K562 (cell line): ENCODE measurements around the gene WFDC8. TPM values are rescaled to one million over a fixed set of nuclear protein-coding genes. Genes with fewer than 3 reads are reported as not detected.

Experiments
- ATAC-seq: fragments of 200-7000 bp; cut with Tn5 transposase; 3 replicates; pipeline ENCODE4 v1.9.1; 2020; ENCODE audit warnings: moderate library complexity
- BruUV-seq: library from RNA; stranded (reverse); fragments of 400-500 nt; replicated peaks from 2 replicates; lab custom pipeline; 2021; lab: Mats Ljungman, UMichigan
- CTCF ChIA-PET: fragments of 300-600 bp; formaldehyde crosslinking; extraction: SDS; loops from one replicate; lab custom pipeline; 2021; ENCODE audit warnings: low intra/inter-chr PET ratio; lab: Yijun Ruan, JAX
- POLR2A ChIA-PET: fragments of 300-600, 350-650 bp; sonication (Branson Sonifier 250); formaldehyde crosslinking; extraction: SDS; loops from one replicate; lab custom pipeline; 2021; ENCODE audit warnings: antibody characterized with exemption, inconsistent platforms; lab: Yijun Ruan, JAX
- DNase-seq, 4 experiments: peaks; one replicate each; pipeline versions ENCODE4 v3.0.0 to v3.0.0-alpha.2; 2011 to 2018; ENCODE audit warnings: low spot score in 3 of 4, mixed read lengths in 3 of 4; ENCODE audit errors: extremely low read depth in 1 of 4
- FAIRE-seq: peaks from 2 replicates; lab custom pipeline; 2011; peaks lifted over from hg19 to GRCh38; lab: Jason Lieb, UNC
- H2AFZ ChIP-seq: 2 replicates; pipeline ENCODE4 v1.6.0; 2011; ENCODE audit warnings: low read depth, low read length, control low read depth, inconsistent platforms
- H3K27ac ChIP-seq: fragments of 200-600 bp; 3 replicates; pipeline ENCODE4 v1.8.0; 2011; ENCODE audit warnings: low read depth, mild to moderate bottlenecking, control low read depth, inconsistent platforms, low read length, moderate library complexity, mixed read lengths; ENCODE audit errors: extremely low read depth
- H3K27me3 ChIP-seq, 2 experiments: fragments of 300-600 bp in 1 of 2; 2 replicates in 1 of 2; 3 replicates in 1 of 2; pipeline versions ENCODE4 v1.6.0 to v1.8.0; 2011; ENCODE audit warnings: inconsistent platforms in 2 of 2, low read length in 2 of 2, mild to moderate bottlenecking in 1 of 2, mixed read lengths in 1 of 2, moderate library complexity in 1 of 2; ENCODE audit not compliant: control insufficient read depth in 2 of 2, insufficient read depth in 2 of 2
- H3K36me3 ChIP-seq: fragments of 300-600 bp; 3 replicates; pipeline ENCODE4 v1.8.0; 2011; ENCODE audit warnings: mild to moderate bottlenecking, low read length, inconsistent platforms; ENCODE audit not compliant: control insufficient read depth, insufficient read depth
- H3K4me1 ChIP-seq, 2 experiments: fragments of 200-600 bp in 1 of 2; replicated peaks in 1 of 2; 2 replicates in 1 of 2; 3 replicates in 1 of 2; pipeline versions ENCODE4 v1.5.1 to v1.8.0; 2011; ENCODE audit warnings: inconsistent platforms in 2 of 2, low read length in 2 of 2, mild to moderate bottlenecking in 1 of 2, mixed read lengths in 1 of 2, moderate library complexity in 1 of 2; ENCODE audit not compliant: control insufficient read depth in 2 of 2, insufficient read depth in 2 of 2
- H3K4me2 ChIP-seq: 2 replicates; pipeline ENCODE4 v1.6.1; 2011; ENCODE audit warnings: low read length, control low read depth, inconsistent platforms, mixed read lengths; ENCODE audit not compliant: insufficient read depth
- H3K4me3 ChIP-seq: fragments of 200-600 bp; sonication (generic), shearing (Covaris generic); 2 replicates; pipeline ENCODE4 v1.5.1; 2016; ENCODE audit warnings: control low read depth, inconsistent platforms
- H3K79me2 ChIP-seq: fragments of 200-600 bp; 3 replicates; pipeline ENCODE4 v1.8.0; 2011; ENCODE audit warnings: low read length, inconsistent platforms; ENCODE audit not compliant: control insufficient read depth, insufficient read depth
- H3K9ac ChIP-seq, 2 experiments: 2 replicates each; pipeline versions ENCODE4 v1.6.0 to v1.6.1; 2011; ENCODE audit warnings: low read depth in 2 of 2, low read length in 2 of 2, control low read depth in 1 of 2, inconsistent platforms in 1 of 2, mild to moderate bottlenecking in 1 of 2, mixed read lengths in 1 of 2; ENCODE audit not compliant: insufficient read depth in 1 of 2
- H3K9me1 ChIP-seq: one replicate; pipeline ENCODE4 v1.6.0; 2011; ENCODE audit warnings: inconsistent platforms, mild to moderate bottlenecking, low read length, moderate library complexity; ENCODE audit not compliant: control insufficient read depth, insufficient read depth
- H3K9me3 ChIP-seq: replicated peaks from 2 replicates; pipeline ENCODE4 v1.5.1; 2011; ENCODE audit warnings: low read depth, low read length, inconsistent platforms; ENCODE audit not compliant: control insufficient read depth, insufficient read depth
- H4K20me1 ChIP-seq: replicated peaks from 2 replicates; pipeline ENCODE4 v1.6.1; 2011; ENCODE audit warnings: low read length, inconsistent platforms, mixed read lengths; ENCODE audit not compliant: control insufficient read depth, insufficient read depth
- BHLHE40 ChIP-seq: IDR thresholded peaks from 2 replicates; pipeline ENCODE4 v1.6.1; 2011; ENCODE audit warnings: low read length, improper control_type of control experiment
- CAMTA2 ChIP-seq: fragments of 250-450 bp; sonication (Bioruptor Pico); conservative IDR thresholded peaks from 2 replicates; pipeline ENCODE4 v1.5.1; 2022
- CC2D1A ChIP-seq: fragments of 450-650 bp; IDR thresholded peaks from 2 replicates; pipeline ENCODE4 v1.6.1; 2017; ENCODE audit warnings: mild to moderate bottlenecking
- CEBPB ChIP-seq: fragments of 450-650 bp; IDR thresholded peaks from 2 replicates; pipeline ENCODE4 v1.6.1; 2016; ENCODE audit warnings: missing genetic modification characterization, missing compliant biosample characterization
- E2F1 ChIP-seq: sonication (generic); formaldehyde crosslinking; IDR thresholded peaks from 2 replicates; pipeline ENCODE4 v1.8.1; 2023; ENCODE audit warnings: mild to moderate bottlenecking, missing genetic modification reagents, moderate library complexity
- ELF2 ChIP-seq: fragments of 250-450 bp; sonication (Bioruptor Pico); IDR thresholded peaks from 2 replicates; pipeline ENCODE4 v1.5.0; 2021; ENCODE audit warnings: mild to moderate bottlenecking
- GABPA ChIP-seq: fragments of 200-800 bp; sonication (Bioruptor generic); conservative IDR thresholded peaks from 2 replicates; pipeline ENCODE4 v1.6.1; 2016; ENCODE audit warnings: low read depth, missing genetic modification characterization, missing compliant biosample characterization
- HDAC1 ChIP-seq, 2 experiments: fragments of 450-650 bp; IDR thresholded peaks; 2 replicates each; pipeline ENCODE4 v1.6.1; 2016 to 2017; ENCODE audit warnings: inconsistent platforms in 1 of 2, mild to moderate bottlenecking in 1 of 2, moderate library complexity in 1 of 2
- NFRKB ChIP-seq: fragments of 450-650 bp; IDR thresholded peaks from 2 replicates; pipeline ENCODE4 v1.6.1; 2016; ENCODE audit warnings: low read depth
- SMAD1 ChIP-seq: fragments of 150-350 bp; IDR thresholded peaks from 2 replicates; pipeline ENCODE4 v1.6.1; 2014; ENCODE audit warnings: low read length, low read depth; ENCODE audit not compliant: partially characterized antibody
- SMARCA4 ChIP-seq: fragments of 450-650 bp; IDR thresholded peaks from 2 replicates; pipeline ENCODE4 v1.6.1; 2016
- ZBTB11 ChIP-seq, 3 experiments: fragments of 200-800 bp in 1 of 3; fragments of 250-450 bp in 1 of 3; fragments of 450-650 bp in 1 of 3; sonication (Bioruptor Pico) in 1 of 3; sonication (Bioruptor generic) in 1 of 3; formaldehyde crosslinking in 1 of 3; IDR thresholded peaks; 2 replicates each; pipeline versions ENCODE4 v1.6.1 to v1.8.0; 2016 to 2022; ENCODE audit warnings: mild to moderate bottlenecking in 2 of 3, missing genetic modification characterization in 2 of 3, missing compliant biosample characterization in 1 of 3, moderate library complexity in 1 of 3
- ZNF609 ChIP-seq: sonication (generic); formaldehyde crosslinking; IDR thresholded peaks from 2 replicates; pipeline ENCODE4 v1.8.1; 2023; ENCODE audit warnings: missing genetic modification reagents, mild to moderate bottlenecking, borderline replicate concordance
- WGBS: fragments of 100-300 bp; shearing (Covaris generic); methylation state at CpG from one replicate; pipeline ENCODE4 v1.1.6; 2016; ENCODE audit warnings: low coverage, mixed read lengths; ENCODE audit not compliant: insufficient coverage; ENCODE audit errors: missing lambda C conversion rate; 5-methylcytosine and 5-hydroxymethylcytosine counted together
- in situ Hi-C: fragments of 300-500 bp; cut with MboI; formaldehyde crosslinking; loops from 4 replicates; pipeline ENCODE4 v1.15.0; 2018; ENCODE audit warnings: inconsistent platforms, mixed read lengths
- intact Hi-C: fragments of 100-400 bp; cut with micrococcal nuclease; formaldehyde crosslinking; loops from 2 replicates; pipeline ENCODE4 v1.14.2; 2022
- polyA plus RNA-seq, 8 experiments: library from polyadenylated mRNA; depleted of rRNA in 4 of 8; stranded (reverse) in 5 of 8; unstranded in 3 of 8; fragments of >200 nt; fragmentation: Nextera tagmentation in 2 of 8; fragmentation: Illumina TruSeq in 1 of 8; extraction: Ambion mirVana in 2 of 8; extraction: Trizol in 1 of 8; gene quantifications; 2 replicates each; pipeline versions ENCODE4 v1.2.1 to v1.2.3, GENCODE V29; 2011 to 2014; ENCODE audit warnings: inconsistent platforms in 1 of 8, missing spikeins in 1 of 8
- total RNA-seq, 7 experiments: library from RNA; depleted of rRNA in 6 of 7; stranded (reverse); fragments of >200 nt in 6 of 7; fragmentation: Illumina TruSeq in 2 of 7; extraction: Trizol in 2 of 7; gene quantifications; 2 replicates each; pipeline versions ENCODE4 v1.2.1 to v1.2.3, GENCODE V29; 2011 to 2021; ENCODE audit warnings: low replicate concordance in 1 of 7

The WFDC8 gene
- total and polyA plus RNA-seq, 9 of the 15 experiments (the other 6 are each of a cell fraction or from before 2014, with no cell fraction given) = not detected

GRCh38 chr20:45611054-45611453 is 32.0 kb upstream of the WFDC8 start (continued):
- TF ChIP-seq NFRKB (no peak), CEBPB (tag) (0 out of 2 replicates have a peak, but pooled peaks have one; percentile 16), GABPA (peak; percentile 75)

GRCh38 chr20:45607810-45608209 is 28.7 kb upstream of the WFDC8 start:
- H3K79me2 ChIP-seq = no peaks in the 10 kb centered on the region
- 4% methylated on average over 1 of the region's 1 CpG for WGBS
- POLR2A ChIA-PET = no interaction called here
- H3K36me3 ChIP-seq = no peaks in the 10 kb centered on the region
- H4K20me1 ChIP-seq = no peaks in the 10 kb centered on the region
- H3K9me1 ChIP-seq = no peaks in the 10 kb centered on the region
- H3K27ac ChIP-seq = no peak overlapping the region
- in situ Hi-C loops (no loop called here), intact Hi-C loops (no loop called here)
- DNase-seq (no peak), FAIRE-seq (no peak), ATAC-seq (no peak)
- H2AFZ ChIP-seq = no peak overlapping the region
- H3K9ac ChIP-seq = no peak overlapping the region
- H3K27me3 ChIP-seq = no peaks in the 10 kb centered on the region
- H3K9me3 ChIP-seq = no peaks in the 10 kb centered on the region
- H3K4me3 ChIP-seq = no peak overlapping the region
- no peaks in the 10 kb centered on the region; a peak in 1 of 5 replicates for H3K4me1 ChIP-seq
- BruUV-seq = no TSS peak
- H3K4me2 ChIP-seq = no peak overlapping the region
- CTCF ChIA-PET = no interaction called here
- no peak for TF ChIP-seq ZBTB11 (CRISPR knock-in tag; IDR thresholded peaks at IDR 0.05)
- TF ChIP-seq E2F1 = no peak
- TF ChIP-seq ELF2 (CRISPR knock-in tag) = no peak
- no peak for TF ChIP-seq HDAC1 (IDR thresholded peaks at IDR 0.05)
- no peak for TF ChIP-seq CC2D1A
- no peak for TF ChIP-seq ZNF609 (CRISPR knock-in tag)
- TF ChIP-seq SMAD1 = no peak
- no peak for TF ChIP-seq BHLHE40
- TF ChIP-seq SMARCA4 = no peak
- TF ChIP-seq CAMTA2 (CRISPR knock-in tag) = no peak
